ENCODE data around the gene RBX1. TPM values are rescaled to one million over a fixed set of nuclear protein-coding genes. Genes with fewer than 3 reads are reported as not detected.
A peak's percentile ranks its signal among the peaks of the same experiment; 100 is the strongest.

The RBX1 gene
- polyA plus RNA-seq, 1 donor from 2014 or later: 181 TPM

GRCh38 chr22:41000040-41000565 lies 48.9 kb downstream of the RBX1 start:
- Histone ChIP-seq H3K9ac (ENCODE audit: low read length) (no peak overlapping the region), H3K27ac (ENCODE audit: low read length) (no peak overlapping the region), H3K9me3 (ENCODE audit: low read length) (no peaks in the 10 kb centered on the region), H3K79me2 (replicated peaks; ENCODE audit: insufficient read depth, low read length) (no peaks in the 10 kb centered on the region), H3K36me3 (ENCODE audit: insufficient read depth, low read length) (no peaks in the 10 kb centered on the region), H2AFZ (ENCODE audit: low read depth, low read length) (no peak overlapping the region), H3K27me3 (ENCODE audit: insufficient read depth, low read depth, low read length) (no peaks in the 10 kb centered on the region), H3K4me3 (ENCODE audit: low read length) (no peak overlapping the region), H3K4me2 (ENCODE audit: low read length) (no peak overlapping the region), H4K20me1 (ENCODE audit: insufficient read depth) (no peaks in the 10 kb centered on the region), H3F3A (ENCODE audit: insufficient read depth, low read length, poor library complexity, severe bottlenecking) (no peaks in the 10 kb centered on the region), H3K9me2 (ENCODE audit: insufficient read depth, low read length) (no peaks in the 10 kb centered on the region)
- TF ChIP-seq POLR2AphosphoS5 (IDR thresholded peaks at IDR 0.05): no peak
- TF ChIP-seq SMC3 (conservative IDR thresholded peaks at IDR 0.05; ENCODE audit: poor library complexity): no peak
- TF ChIP-seq EP300 (conservative IDR thresholded peaks at IDR 0.05; ENCODE audit: poor library complexity, severe bottlenecking): no peak
- TF ChIP-seq EZH2 (IDR thresholded peaks at IDR 0.05; ENCODE audit: borderline replicate concordance, insufficient read depth, low read length, poor library complexity, severe bottlenecking): no peak
- no peak for TF ChIP-seq REST (IDR thresholded peaks at IDR 0.05; ENCODE audit: borderline replicate concordance)
- no peak for TF ChIP-seq RAD21 (conservative IDR thresholded peaks at IDR 0.05)
- TF ChIP-seq MXI1 (conservative IDR thresholded peaks at IDR 0.05; ENCODE audit: poor library complexity, severe bottlenecking): no peak
- no peak for TF ChIP-seq TAF1 (IDR thresholded peaks at IDR 0.05; ENCODE audit: low read depth)
- no peak for TF ChIP-seq CTCF (IDR thresholded peaks at IDR 0.05; ENCODE audit: poor library complexity, severe bottlenecking)

GRCh38 chr22:41000941-41001721 lies 50.0 kb downstream of the RBX1 start:
- Histone ChIP-seq H3K9me2 (ENCODE audit: insufficient read depth, low read length) (no peaks in the 10 kb centered on the region), H3K9ac (ENCODE audit: low read length) (no peak overlapping the region), H4K20me1 (ENCODE audit: insufficient read depth) (no peaks in the 10 kb centered on the region), H3K79me2 (replicated peaks; ENCODE audit: insufficient read depth, low read length) (no peaks in the 10 kb centered on the region), H3K27ac (ENCODE audit: low read length) (peak overlapping the region; percentile 34), H3F3A (ENCODE audit: insufficient read depth, low read length, poor library complexity, severe bottlenecking) (no peaks in the 10 kb centered on the region), H3K27me3 (ENCODE audit: insufficient read depth, low read depth, low read length) (no peaks in the 10 kb centered on the region), H2AFZ (ENCODE audit: low read depth, low read length) (no peak overlapping the region), H3K4me3 (ENCODE audit: low read length) (peak overlapping the region; percentile 12), H3K9me3 (ENCODE audit: low read length) (no peaks in the 10 kb centered on the region), H3K36me3 (ENCODE audit: insufficient read depth, low read length) (no peaks in the 10 kb centered on the region), H3K4me2 (ENCODE audit: low read length) (no peak overlapping the region)
- TF ChIP-seq RAD21 (conservative IDR thresholded peaks at IDR 0.05) (no peak), POLR2AphosphoS5 (IDR thresholded peaks at IDR 0.05) (peak; percentile 34)
